Omental fat pad (tissue), 4 donors: ENCODE measurements around the gene SLC22A14. TPM values are rescaled to one million over a fixed set of nuclear protein-coding genes. Genes with fewer than 3 reads are reported as not detected.
"Not testable (repeated sequence)": the region's sequence is repeated elsewhere in the genome, so short reads cannot be mapped to it uniquely, and the experiment has no call there.

ENCODE experiments used
- ATAC-seq: fragments of 150-250 bp; one replicate; pipeline ENCODE4 v1.9.1; 2016; ENCODE audit warnings: mild to moderate bottlenecking, moderate library complexity; ENCODE audit not compliant: low FRiP score
- DNase-seq: peaks from one replicate; pipeline ENCODE4 v3.0.0-alpha.2; 2019; ENCODE audit warnings: low spot score
- total RNA-seq, 4 donors: library from RNA; depleted of rRNA; stranded (reverse); fragments of >200 nt; gene quantifications; one replicate each; pipeline ENCODE4 v1.1.0, GENCODE V29; 2016
- TF ChIP-seq, protein P1 (sequence below), 3 donors: fragments of 450-650 bp; IDR thresholded peaks; one replicate each; pipeline ENCODE4 v1.5.1; 2016 to 2017; ENCODE audit warnings: antibody characterized with exemption in 3 of 3, mild to moderate bottlenecking in 3 of 3, moderate library complexity in 2 of 3

Gene SLC22A14
- total RNA-seq, 4 donors from 2014 or later: 0.24 to 0.65 TPM; not detected in 2

DNA sequence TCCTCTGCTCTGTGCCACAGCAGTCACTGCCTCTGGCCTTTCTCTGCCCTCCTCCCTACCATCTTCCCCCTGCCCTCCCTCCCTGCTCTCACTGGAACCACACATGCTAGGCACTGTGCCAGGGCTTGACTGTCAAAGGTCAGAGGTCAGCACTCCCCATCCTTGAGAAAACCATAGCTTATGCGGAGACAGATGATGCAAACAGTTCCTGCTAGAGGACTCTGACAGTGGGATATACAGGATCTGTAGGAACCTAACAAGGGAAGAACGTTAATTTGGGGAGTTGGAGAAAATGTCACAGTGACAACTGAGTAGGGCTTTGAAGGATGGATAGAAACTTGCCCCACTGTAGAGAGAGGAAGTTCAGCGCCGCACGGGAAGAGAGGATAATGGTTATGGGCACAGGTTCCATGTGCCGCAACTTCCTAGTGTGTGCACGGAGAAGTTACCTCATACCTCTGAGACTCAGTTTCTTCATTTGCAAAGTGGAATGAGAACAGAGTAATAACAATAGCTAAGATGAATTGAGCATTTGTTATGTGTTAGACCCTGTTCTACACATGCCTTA lies 35.2 kb downstream of the SLC22A14 start:
- ATAC-seq (no peak), DNase-seq (no peak)
- TF ChIP-seq, protein P1, sequence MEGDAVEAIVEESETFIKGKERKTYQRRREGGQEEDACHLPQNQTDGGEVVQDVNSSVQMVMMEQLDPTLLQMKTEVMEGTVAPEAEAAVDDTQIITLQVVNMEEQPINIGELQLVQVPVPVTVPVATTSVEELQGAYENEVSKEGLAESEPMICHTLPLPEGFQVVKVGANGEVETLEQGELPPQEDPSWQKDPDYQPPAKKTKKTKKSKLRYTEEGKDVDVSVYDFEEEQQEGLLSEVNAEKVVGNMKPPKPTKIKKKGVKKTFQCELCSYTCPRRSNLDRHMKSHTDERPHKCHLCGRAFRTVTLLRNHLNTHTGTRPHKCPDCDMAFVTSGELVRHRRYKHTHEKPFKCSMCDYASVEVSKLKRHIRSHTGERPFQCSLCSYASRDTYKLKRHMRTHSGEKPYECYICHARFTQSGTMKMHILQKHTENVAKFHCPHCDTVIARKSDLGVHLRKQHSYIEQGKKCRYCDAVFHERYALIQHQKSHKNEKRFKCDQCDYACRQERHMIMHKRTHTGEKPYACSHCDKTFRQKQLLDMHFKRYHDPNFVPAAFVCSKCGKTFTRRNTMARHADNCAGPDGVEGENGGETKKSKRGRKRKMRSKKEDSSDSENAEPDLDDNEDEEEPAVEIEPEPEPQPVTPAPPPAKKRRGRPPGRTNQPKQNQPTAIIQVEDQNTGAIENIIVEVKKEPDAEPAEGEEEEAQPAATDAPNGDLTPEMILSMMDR (IDR thresholded peaks at IDR 0.05): no peak

DNA sequence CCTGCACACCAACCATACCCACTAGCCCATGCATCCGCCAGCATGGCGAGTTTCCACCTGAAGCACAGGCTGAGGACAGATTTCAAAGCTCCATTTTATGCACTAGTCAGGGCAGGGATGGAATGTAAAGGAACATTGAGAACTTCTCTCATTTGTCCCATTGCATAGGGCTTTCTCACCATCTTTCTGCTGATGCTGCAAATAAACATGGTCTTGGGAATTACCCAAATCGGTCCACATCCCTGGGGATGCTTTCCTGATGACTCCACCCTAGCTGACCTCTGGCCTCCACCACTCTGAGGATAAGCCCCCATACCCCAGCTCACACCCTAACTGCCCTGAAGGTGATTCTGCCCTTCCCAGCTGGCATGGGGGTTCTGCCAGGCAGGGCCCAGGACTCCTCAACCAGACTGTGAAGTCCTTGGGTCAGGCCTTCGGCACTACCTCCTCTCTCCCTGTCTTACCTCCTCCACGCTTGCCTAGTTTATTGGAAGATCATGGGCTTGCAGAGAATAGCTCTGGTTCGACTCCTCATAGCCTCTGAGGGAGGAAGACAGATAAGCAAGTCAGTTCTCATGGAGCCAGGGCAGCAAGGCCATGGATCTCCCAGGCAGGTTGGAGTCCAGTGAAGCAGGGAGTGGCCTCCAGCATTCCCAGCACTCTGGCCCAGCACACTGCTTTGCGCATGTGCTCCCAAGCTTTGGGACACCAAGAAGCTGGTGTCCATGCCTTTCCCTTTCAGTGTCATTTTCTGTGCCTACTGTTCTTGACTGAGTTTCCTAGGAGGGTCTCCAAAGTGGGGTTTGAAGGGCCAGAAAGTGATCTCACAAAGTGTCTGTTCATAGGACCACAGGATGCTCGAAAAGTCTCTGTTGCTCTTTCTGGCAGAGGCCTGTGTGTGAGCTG lies 36.9 kb downstream of the SLC22A14 start:
- TF ChIP-seq, protein P1 (IDR thresholded peaks at IDR 0.05): no peak
- ATAC-seq: no peak
- DNase-seq: no peak

DNA sequence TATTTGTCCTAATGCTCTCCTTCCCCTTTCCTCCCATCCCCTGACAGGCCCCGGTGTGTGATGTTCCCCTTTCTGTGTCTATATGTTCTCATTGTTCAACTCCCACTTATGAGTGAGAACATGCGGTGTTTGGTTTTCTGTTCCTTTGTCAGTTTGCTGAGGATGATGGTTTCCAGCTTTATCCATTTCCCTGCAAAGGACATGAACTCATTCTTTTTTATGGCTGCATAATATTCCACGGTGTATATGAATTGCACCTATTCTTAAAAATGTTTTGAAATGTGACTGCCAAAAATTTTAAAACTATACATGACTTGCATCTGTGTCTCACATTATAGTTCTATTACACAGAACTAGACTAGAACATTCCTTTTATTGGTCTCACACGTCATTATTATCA lies 38.5 kb downstream of the SLC22A14 start:
- not testable (repeated sequence) for ATAC-seq, DNase-seq

DNA sequence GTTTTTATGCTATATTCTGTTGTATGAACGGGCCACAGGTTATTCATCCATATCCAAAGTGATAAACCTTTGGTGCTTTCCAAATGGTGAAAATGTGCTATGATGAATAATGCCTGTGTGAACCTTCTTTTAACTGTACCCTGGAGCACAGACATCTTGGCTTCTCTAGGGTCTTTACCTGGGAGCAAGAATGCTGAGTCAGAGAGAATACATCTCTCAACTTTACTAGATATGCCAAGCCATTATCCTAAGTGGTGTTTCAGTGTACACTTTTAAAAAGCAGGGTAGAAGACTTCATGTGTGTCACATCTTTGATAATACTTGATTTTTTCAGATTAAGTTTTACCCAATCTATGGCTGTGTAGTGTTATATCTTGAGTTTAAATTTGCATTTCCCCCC lies 41.0 kb downstream of the SLC22A14 start:
- DNase-seq: no peak
- TF ChIP-seq, protein P1 (IDR thresholded peaks at IDR 0.05): no peak
- no peak for ATAC-seq

DNA sequence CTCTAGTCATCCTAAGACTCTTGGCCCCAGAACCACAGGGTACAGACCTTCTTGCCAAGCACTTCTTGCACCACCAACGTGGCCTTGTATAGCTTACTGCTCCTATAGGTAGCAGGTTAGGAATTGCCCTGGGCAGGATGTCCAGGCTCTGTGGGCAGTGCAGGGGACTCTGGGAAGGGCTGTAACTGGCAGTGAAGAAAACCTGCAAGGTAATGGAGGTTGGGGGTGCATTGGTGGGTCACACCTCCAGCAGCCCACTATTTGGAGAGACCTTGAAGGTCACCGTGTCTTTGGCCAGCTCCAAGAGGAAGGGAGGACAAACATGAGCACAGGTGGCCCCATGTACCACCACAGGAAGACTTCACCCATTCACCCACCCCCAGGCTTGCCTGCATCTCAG lies 43.2 kb downstream of the SLC22A14 start:
- no peak for ATAC-seq
- TF ChIP-seq, protein P1 (IDR thresholded peaks at IDR 0.05): no peak
- DNase-seq: no peak

DNA sequence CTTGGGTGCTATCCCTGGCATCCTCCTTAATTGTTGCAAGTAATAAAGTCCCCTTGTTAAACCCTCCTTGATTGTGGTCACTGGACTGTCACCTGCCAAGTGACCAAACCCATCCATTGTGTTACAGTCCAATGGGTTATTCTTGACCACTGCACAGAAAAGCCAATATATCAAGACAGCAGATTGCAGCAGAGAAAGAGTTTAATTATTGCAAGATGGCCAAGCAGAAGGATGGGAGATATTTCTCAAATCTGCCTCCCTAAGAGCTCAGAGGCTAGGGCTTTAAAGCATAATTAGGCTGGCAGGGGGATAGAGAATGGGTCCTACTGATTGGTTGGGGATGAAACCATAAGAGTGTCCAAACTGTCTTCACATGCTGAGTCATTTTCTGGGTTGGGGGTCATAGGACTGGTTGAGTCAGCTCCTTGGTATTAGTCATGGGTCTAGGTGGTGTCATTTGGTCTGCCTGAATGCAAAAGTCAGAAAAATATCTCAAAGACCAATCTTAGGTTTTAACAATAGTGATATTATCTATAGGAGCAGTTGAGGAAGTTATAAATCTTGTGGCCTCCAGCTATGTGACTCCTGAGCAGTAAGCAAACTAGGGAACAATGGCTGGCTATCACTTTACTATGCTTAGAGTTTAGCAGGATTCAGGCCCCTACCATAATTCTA lies 45.4 kb downstream of the SLC22A14 start:
- no peak for ATAC-seq
- no peak for DNase-seq
- TF ChIP-seq, protein P1 (IDR thresholded peaks at IDR 0.05): no peak

DNA sequence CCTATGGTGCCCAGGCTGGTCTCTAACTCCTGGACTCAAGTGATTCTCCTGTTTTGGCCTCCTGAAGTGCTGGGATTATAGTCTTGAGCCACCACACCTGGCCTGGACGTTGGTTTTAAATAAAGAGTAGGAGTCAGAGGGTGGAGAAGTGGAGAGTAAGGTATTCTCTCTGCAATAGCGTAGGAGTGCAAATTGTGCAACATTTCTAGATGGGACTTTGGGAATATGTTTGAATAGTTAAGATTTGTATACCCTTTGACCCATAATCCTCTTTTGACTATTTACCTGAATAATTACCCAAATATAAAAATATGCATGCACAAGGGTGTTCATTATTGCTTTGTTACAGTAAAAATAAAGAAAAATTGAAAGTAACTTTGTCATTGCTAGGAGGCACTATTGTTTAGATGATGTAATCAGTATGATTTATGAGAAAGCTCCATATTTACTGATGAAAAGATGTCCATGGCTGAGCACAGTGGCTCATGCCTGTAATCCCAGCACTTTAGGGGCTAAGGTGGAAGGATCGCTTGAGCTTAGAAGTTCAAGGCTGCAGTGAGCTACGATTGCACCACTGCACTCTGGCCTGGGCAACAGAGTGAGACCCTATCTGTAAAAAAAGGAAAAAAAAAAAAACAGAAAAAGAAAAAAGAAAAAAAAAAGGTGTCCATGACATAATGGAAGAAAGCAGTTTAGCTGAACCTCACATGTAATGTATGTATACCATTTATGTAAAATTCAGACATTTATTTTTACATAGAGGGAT lies 49.3 kb downstream of the SLC22A14 start:
- TF ChIP-seq, protein P1 (IDR thresholded peaks at IDR 0.05): no peak
- ATAC-seq (no peak), DNase-seq (no peak)
